Glomerular endothelial cell (primary cell): ENCODE data around the gene CCDC197. TPM values are rescaled to one million over a fixed set of nuclear protein-coding genes. Genes with fewer than 3 reads are reported as not detected.

Source experiments
- DNase-seq: peaks from one replicate; pipeline ENCODE4 v3.0.0-alpha.2; 2011; ENCODE audit warnings: low read depth, low spot score; ENCODE audit errors: extremely low read depth
- total RNA-seq: library from RNA; depleted of rRNA; stranded (reverse); fragments of >200 nt; gene quantifications from 2 replicates; pipeline ENCODE4 v1.2.3, GENCODE V29; 2015

Gene CCDC197
- total RNA-seq, 1 donor from 2014 or later = not detected

DNA sequence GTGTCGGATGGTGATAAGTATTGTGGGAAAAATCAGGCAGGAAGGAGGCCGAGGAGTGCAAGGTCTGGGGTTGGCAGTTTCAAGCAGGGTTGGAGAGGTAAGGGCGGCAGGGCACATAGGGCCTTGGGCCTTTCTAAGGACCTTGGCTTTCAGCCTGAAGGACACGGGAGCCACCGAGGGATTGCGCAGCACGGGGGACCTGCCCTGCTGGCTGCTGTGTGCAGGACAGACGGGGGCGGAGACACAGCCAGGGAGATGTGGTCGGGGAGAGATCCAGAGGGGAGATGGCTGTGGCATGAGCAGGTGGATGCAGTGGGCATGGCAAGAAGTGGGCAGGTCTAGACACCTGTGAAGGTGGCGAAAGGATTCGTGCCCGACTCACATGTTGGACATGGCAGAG is 43.7 kb downstream of the CCDC197 start:
- DNase-seq = no peak

DNA sequence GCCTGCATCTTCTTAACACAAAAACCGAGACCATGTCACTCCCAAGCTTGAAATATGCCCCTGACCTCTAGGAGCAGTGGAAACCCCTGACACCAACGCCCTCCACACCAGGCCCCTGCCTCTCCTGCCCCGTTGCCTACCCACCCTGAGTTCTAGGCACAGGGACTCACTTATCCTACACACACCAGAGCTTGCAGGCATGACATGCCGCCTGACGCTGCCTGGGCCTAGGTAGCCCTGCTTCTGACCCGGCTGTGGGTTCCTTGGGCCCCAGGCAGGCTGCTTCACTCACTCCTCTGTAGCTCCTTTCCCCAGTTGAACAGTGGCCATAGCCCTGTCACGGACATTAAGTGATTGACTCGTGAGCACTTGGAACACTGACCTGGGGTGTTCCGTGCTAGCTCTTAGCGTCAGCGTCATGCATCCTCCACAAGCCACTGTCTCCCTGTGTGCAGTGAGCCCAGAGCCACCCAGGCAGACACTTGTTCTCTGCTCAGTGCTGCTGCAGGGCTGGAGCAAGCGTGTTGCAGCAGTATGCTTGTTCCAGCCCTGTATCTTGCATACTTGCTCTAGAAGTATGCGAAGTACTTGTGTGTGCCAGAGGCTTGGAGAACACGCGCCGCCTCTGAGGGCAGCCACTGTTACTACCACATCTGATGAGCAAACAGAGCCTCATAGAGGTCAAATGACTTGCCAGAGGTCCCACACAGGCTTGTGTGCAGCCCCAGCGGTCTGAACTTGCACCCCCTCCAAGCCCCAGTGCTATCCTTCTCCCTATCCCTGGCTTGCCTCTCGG is 44.6 kb downstream of the CCDC197 start:
- no peak for DNase-seq

GRCh38 chr14:94042433-94043091 is 45.5 kb downstream of the CCDC197 start:
- no peak for DNase-seq

GRCh38 chr14:94043111-94043755 is 46.1 kb downstream of the CCDC197 start:
- no peak for DNase-seq

DNA sequence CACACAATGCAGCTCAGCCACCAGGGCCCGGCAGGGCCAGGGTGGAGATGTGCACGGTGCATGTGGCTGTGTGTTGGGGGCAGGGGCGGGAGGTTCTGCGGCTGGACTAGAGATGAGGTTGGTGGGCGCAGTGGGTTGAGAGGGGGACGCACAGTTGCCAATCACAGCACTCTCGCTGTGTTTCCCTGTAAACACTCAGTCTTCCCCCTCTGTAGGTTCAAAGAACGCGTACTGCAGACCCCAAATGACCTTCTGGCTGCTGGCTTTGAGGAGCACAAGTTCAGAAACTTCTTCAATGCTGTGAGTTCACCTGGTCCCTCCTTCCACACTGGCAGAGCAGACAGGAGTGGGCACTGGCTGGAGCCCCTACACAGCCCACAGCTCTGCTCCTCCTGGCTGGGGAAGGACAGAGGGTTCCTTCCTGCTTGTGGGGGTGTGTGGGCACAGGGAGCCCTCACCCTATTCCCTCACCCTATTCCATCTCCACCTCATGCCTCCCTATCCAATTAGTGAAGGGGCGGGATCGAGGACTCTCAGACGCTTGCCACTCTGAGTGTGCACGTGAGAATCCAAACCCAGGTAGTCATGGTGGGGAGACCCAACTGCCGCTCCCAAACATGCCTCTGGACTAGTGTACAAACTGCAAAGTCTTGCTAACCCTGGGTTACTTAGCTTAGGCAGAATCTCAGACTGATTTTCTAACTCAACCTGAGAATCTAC is 46.8 kb downstream of the CCDC197 start:
- no peak for DNase-seq

- no peak for DNase-seq
Observed at GRCh38 chr14:94044476-94045091, 47.5 kb downstream of the CCDC197 start.

- no peak for DNase-seq
Observed at GRCh38 chr14:94045101-94045500, 48.0 kb downstream of the CCDC197 start.

DNA sequence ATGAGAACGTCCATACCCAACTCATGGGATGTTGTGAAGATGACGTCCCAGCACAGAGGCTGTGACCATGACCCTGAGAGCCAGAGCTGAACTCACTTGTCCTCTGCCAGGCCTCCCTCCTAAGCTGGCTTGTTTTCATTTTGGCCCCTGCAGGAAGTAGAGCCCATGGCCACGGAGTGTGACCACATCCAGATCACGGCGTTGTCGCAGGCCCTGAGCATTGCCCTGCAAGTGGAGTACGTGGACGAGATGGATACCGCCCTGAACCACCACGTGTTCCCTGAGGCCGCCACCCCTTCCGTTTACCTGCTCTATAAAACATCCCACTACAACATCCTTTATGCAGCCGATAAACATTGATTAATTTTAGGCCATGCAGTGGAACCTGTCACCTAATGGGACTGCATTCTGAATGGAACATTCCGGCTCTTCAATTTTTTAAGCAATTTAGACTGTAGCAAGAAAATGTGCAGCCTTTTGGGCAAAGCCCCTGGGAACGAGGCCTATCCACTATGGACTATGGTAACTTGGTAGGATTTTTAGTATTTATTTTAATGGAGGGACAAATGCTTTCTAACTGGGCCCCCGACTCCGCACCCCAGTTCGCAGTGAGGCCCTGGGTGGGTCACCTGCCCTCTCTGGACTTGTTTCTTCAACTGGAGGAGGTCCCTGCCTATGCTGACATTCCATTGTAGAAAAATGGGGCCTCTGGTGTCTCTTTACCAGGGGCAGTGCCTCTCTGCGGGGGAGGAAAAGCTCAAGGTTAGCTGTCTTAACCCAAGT is 48.7 kb downstream of the CCDC197 start:
- no peak for DNase-seq

DNA sequence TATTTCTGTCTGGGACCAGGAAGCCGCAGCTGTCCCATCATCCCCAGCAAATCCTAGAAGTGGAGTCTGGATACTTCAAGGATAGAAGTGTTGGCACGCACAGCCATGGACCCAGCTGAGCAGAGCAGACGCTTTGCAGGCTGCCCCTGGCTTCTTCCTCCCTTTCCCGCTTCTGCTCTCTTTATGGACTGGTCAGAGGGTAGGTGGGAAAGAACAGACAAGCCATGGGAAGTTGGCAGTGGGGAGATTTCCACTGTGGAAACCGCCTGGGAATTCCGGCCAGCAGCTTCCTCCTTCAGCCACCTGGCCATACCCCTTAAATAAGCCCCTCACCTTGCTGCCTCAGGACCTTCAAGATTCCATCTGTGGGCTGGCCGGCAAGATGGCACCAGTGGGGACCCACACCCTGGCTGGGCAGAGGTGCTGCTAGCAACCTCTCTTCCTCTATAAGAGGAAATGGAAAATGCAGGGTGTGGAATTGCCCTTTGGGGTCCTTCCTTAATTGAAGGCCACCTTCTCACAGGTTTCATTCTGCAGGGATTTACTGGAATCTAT is 49.7 kb downstream of the CCDC197 start:
- no peak for DNase-seq

DNA sequence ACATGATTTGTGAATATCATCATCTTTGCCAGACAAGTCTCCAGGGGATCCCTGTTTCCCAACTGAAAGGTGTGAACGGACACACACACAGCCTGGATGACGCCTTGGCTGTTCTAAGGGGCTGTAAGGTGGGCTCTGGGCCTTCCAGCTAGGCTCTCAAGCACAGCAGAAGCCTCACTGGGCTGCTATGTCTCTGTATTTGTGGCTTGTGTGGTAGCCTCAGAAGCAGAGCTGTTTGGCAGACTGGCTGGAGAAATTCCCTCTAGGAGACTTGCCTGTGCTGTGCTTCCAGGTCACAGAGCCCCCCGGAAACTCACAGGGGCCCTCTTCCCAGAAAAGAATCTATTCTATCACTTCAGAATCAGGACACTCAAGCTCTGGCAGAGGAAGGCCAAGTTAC is 50.5 kb downstream of the CCDC197 start:
- no peak for DNase-seq

DNA sequence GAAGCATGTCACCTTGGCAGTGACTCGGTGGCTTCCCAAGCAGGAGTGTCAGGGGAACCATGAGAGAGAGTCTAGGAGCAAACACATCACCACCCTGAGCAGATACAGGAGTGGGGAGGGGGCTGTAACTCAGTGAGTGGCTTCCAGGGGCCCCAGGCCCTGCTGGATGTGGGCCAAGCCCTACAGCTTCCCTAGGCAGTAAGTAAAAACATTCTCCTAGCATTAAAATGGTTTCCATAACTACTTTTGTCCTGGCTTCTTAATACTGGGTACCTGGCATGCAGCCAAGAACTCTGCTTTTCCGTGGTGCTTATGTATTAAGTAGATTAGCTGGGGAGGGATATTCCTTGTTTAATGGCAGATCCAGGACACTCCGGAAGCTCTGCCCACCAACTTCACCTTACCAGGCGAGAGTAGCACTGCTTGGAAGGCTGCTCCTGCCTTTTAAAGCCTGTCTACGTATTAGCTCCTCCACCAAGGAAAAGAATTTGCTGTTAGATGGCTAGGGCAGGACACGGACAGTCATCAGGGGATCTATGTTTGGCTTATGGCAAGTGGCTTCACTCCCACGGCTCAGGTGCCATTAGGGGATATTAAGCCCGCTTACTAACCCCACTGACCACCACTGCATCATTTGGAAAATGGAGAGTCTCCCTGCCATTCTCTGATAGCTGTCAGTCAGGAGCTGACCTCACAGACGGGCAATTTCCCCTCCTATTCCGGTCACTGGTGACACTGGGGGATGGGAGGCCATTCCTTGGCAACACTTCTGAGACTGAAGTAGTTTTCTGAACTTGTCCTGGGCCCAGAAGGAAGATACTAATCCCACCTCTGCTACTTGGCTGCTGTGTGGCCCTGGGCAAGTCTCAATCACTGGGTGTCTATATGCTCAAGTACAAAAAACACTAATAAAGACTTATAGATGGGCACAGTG is 51.9 kb downstream of the CCDC197 start:
- no peak for DNase-seq

DNA sequence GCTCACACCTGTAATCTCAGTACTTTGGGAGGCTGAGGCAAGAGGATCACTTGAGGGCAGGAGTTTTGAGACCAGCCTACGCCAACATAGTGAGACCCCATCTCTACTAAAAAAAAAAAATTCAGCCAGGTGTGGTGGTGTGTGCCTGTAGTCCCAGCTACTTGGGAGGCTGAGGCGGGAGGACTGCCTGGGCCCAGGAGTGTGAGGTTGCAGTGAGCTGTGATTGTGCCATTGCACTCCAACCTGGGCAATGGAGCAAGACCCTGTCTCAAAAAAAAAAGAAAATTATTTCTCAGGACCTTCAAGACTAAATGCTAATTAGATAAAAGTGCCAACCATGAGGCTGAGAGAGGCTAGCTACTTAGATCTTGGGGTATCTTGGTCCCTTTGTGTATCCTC is 52.5 kb downstream of the CCDC197 start:
- DNase-seq = no peak

DNA sequence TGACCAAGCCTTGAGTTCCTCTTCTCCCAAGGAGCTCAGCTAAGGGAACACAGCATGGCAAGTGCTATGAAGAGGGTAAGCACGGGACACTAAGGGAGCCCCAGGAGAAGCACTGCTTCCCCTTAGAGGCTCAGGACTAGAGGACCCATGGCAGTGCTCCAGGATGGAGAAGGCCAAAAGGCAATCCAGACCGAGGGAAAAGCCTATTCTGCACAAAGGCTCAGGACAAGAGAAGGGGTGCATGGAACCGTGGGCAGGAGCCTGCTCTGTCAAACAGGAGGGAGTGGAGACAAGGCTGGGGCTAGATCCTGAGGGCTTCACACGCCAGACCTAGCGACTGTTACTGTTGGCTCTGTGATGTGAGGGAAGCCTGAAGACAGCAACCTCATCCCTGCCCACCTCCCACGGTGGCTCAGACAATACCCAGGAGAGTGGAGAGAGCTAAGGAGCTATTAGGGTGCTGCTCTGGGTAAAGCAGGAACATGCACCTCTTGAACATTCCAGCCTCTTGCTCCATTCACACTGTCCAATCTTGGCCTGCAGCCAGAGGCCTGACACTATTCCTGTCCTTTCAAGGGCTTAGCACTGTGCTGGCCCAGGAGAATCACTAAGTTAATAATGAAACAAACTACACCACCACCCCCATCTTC is 53.3 kb downstream of the CCDC197 start:
- no peak for DNase-seq

DNA sequence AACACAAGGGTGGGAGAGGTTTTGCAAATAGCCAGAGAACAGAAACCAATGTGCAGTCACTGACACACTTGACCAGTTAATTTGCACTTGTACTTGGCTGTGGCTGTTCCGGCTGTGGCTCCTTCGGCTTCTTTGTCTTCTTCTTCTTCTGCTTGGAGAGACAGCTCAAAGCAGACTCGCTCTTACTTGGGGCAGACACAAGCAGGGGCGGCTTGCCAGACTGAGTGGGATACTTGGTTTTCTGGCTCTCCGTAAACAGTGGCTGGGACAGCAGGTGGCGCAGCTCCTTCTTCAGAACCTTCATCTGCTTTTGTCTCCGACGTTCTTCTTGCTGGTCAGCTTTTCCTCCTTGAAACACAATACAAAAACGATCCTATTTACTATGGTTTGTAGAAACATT is 54.0 kb downstream of the CCDC197 start:
- DNase-seq = no peak

- no peak for DNase-seq
Observed at GRCh38 chr14:94051779-94052178, 54.7 kb downstream of the CCDC197 start.

- no peak for DNase-seq
Observed at GRCh38 chr14:94052199-94052598, 55.1 kb downstream of the CCDC197 start.

DNA sequence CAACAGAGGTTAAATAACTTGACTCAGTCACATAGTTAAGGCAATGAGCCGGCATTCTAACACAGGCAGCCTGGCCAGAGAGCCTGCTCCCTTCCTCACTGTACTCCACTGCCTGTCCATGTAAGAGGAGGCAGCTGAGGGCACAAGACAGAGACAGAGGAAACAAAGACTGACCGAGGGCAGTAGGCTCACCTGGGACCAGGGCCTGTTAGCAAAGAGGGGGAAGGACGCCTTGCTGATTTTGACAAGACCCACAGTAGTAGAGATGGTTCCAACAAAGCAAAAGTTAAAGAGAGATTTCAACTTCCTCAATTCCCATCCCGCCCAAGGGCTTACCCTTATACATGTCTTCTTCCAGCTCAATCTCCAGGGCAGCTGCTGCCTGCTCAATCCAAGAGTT is 55.6 kb downstream of the CCDC197 start:
- DNase-seq = no peak

DNA sequence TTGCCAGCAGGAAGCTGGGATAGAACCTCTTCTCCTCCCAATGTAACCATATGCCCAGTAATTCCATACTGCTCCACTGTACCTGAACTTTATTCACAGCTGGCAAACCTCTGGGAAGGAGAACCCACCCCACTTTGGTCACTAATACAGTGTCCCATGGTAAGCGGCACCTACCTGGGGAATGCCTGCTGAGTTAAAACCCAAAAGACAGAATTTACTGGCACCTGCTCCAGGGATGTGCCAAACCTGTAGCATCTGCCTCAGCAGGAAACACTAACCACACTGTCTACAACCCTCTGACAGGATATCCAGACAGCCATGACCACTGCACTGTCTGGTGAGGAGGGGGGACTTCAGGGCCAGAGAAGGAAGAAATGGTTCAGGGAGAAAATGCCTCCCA is 57.3 kb downstream of the CCDC197 start:
- no peak for DNase-seq
